GM18519 (cell line): Measurements from ENCODE around the gene GSTM3.
"Not testable (repeated sequence)": the region's sequence is repeated elsewhere in the genome, so short reads cannot be mapped to it uniquely, and the experiment has no call there.

Experiments
- ATAC-seq: cut with Tn5 transposase; IDR thresholded peaks from one replicate; pipeline ENCODE4 v1.9.1; 2021; ENCODE audit warnings: mild to moderate bottlenecking, moderate library complexity; ENCODE audit not compliant: unreplicated experiment, low FRiP score

GSTM3 gene

DNA sequence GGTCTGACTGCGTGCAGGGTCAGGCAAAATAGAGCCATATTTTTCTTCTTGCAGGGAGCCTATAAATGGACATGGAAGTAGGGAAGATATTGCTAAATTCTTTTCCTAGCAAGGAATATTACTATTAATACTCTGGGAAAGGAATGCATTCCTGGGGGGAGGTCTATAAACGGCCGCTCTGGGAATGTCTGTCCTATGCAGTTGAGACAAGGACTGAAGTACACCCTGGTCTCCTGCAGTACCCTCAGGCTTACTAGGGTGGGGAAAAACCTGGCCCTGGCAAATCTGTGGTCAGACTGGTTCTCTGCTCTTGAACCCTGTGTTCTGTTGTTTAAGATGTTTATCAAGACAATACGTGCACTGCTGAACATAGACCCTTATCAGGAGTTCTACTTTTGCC lies 31.9 kb downstream of the GSTM3 start:
- not testable (repeated sequence) for ATAC-seq

DNA sequence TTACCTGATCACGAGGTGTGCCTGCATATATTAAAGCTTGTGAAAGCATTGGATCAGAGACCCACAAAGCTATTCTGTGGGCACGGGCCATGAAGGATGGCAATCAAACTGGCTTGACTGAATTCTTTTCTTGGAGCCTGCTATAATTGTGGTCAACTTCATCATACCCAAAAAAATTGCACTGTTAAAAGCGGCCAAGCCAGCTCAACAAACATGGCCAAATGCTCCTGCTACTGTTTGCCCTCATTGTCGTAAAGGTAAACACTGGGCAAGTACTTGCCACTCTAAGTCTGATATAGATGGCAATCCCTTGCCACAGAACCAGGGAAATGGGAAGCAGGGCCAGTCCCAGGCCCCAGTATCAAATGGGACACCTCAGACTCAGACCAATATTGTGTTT lies 35.4 kb downstream of the GSTM3 start:
- ATAC-seq = no peak

DNA sequence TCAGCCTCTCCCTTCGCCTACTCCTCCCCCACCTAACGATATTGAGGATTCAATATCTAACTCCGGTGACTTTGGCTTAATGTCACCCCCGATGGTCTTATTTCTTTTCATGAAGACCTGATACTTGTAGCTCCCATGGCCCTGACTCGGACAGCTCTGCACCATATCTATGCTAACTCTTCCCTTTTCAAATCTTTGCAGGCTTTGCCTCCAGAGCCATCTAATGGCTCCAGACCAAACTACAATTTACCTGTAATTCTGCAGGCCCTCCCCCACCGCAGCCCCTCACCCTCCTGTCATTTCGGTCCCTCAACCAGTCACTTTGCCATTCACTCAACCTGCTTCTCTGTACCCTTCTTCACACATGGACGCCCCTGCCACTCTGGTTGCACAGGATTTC lies 36.7 kb downstream of the GSTM3 start:
- ATAC-seq = no peak

DNA sequence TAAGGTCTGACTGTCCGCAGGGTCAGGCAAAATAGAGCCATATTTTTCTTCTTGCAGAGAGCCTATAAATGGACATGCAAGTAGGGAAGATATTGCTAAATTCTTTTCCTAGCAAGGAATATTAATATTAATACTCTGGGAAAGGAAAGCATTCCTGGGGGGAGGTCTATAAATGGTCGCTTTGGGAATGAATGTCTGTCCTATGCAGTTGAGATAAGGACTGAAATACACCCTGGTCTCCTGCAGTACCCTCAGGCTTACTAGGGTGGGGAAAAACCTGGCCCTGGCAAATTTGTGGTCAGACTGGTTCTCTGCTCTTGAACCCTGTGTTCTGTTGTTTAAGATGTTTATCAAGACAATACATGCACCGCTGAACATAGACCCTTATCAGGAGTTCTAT lies 37.9 kb downstream of the GSTM3 start:
- ATAC-seq = not testable (repeated sequence)

DNA sequence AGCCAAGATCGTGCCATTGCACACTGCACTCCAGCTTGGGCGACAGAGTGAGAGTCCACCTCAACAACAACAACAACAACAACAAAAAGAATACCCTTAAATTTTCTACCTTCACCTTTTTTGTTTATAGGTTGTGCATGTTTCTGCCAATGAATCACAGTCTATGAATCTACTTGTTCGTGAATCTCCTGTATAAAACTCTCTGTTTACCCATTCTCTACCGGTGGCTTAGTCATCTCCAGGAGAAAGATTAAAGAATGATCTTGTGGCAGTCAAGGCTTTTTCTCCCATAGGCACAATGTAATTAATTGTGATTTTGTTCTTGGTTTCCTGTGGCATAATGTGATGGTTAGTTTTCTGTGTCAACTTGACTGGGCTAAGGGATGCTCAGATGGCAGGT lies 43.0 kb downstream of the GSTM3 start:
- not testable (repeated sequence) for ATAC-seq

DNA sequence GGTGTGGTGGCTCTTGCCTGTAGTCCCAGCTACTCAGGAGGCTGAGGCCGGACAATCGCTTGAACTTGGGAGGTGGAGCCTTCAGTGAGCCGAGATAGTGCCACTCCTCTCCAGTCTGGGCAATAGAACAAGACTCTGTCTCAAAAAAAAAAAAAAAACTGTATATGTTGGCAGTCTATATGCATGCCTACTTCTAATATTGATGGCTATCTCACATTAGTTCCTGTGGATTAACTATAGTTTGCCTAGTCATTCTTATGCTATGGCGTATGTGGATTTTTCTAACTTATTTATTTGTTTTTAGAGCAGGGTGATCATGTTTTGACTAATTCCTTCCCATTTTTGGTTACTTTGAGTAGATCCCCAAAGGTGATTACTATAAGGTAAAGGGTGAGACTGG lies 43.8 kb downstream of the GSTM3 start:
- ATAC-seq = no peak

DNA sequence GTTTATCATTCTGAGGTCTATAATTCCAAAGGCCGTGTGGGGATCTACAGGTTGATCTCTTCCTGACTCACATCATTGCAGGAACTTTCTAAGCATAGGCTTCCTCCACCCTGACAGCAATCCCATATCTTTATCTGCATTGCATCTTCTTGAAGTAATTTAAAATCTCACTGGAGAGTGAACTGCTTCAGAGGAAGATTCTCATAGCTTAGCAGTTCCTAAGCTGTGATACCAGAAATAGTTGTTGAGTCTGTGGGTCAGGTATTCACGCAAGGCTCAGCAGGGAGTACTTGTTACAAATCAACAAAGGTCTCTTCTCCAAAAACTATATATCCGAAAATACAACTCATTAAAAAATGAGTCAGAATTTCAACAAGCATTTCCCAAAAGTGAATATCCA lies 45.7 kb downstream of the GSTM3 start:
- not testable (repeated sequence) for ATAC-seq

DNA sequence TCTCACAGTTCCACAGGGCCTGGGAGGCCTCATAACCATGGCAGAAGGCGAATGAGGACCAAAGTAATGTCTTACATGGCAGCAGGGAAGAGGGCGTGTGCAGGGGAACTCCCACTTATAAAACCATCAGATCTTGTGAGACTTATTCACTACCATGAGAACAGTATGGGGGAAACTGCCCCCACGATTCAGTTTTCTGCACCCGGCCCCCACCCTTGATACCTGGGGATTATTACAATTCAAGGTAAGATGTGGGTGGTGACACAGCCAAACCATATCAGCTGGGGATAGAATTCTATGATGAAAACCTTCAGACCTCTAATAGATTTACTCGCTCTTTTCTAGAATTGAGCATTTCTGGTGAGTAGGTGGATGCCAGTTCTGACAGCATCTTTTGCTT lies 46.4 kb downstream of the GSTM3 start:
- ATAC-seq = not testable (repeated sequence)

DNA sequence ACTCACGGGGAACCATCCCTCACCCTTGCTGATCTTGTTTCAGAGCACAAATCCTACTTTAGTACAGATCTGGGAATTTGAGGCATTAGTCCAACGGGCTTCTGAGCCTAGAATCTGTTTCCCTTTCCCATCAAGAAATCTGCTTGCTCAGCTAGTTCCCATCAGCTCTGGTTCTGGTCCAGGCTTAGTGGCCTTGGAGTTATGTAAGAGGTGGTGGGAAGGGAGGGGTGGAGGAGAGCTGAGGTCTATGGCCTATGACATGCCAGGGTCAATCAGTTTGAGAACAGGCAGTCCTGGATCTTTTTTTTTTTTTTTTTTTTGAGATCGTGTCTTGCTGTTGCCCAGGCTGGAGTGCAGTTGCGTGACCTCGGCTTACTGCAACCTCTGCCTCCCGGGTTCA lies 49.1 kb downstream of the GSTM3 start:
- no peak for ATAC-seq

DNA sequence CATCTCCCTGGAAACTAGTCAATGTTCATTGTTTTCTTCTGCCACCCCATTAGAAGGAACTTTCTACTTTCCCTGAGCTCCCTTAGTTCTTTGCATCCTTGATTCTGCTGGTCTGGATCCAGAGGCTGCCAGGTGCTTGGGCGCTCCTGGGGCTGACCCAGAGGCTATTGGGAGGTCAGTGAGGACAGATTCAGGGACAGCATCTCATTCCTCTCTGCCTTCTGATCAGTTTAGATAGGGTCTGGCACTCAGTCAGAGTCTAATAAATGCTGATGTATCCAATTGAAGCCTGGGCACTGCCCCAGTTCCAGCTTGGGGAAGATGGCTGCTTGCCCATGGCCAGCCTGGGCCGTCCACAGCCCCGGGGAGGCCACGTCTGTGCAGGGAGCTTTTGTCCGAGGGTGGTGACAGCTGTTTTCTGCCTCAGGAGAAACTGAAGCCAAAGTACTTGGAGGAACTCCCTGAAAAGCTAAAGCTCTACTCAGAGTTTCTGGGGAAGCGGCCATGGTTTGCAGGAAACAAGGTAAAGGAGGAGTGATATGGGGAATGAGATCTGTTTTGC lies 50.9 kb downstream of the GSTM3 start:
- no peak for ATAC-seq

DNA sequence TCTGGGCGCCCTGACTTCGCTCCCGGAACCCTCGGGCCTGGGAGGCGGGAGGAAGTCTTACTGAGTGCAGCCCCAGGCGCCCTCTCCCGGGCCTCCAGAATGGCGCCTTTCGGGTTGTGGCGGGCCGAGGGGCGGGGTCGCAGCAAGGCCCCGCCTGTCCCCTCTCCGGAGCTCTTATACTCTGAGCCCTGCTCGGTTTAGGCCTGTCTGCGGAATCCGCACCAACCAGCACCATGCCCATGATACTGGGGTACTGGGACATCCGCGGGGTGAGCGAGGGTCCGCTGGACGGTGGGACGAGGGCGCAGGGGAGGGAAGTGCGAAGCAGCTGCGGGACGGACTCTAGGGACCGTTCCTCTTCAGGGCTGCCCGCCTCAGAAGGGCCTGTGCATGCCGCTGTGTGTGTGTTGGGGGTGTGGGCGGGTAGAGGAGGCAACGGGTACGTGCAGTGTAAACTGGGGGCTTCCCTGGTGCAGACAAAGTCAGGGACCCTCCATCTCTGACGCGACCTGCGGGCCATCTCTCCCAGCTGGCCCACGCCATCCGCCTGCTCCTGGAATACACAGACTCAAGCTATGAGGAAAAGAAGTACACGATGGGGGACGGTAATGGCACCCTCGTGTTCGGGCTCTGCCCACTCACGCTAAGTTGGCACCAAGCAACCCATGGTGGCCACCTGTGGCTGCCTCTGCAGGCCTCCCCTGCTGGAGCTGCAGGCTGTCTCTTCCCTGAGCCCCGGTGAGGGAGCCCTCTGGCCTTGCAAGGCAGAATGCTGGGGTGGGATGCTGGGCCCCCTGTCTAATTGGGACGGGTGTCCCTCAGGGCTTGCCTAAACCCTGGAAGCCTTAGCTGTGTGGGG lies 53.0 kb downstream of the GSTM3 start, which contains the start of gene GSTM1:
TSS of gene GSTM1 (plus strand) at position 177 of the 859 bp plus-strand sequence. CDS start at position 234, 57 bp downstream.
- peak; percentile 95 for ATAC-seq

DNA sequence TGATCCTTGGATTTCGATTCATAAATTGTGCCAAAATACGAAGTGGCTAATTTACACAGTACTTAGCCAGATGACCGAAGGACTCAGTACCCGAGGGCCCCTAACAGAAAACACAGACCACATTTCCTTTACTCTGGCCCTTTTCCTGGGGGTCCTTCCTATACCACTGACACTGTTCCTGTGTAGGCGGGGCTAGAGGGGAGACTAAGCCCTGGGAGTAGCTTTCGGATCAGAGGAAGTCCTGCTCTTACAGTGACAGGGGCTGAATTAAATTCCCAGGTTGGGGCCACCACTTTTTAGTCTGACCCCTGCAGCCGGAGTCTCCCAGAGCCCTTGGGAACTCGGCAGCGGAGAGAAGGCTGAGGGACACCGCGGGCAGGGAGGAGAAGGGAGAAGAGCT lies 53.7 kb downstream of the GSTM3 start:
- not testable (repeated sequence) for ATAC-seq

DNA sequence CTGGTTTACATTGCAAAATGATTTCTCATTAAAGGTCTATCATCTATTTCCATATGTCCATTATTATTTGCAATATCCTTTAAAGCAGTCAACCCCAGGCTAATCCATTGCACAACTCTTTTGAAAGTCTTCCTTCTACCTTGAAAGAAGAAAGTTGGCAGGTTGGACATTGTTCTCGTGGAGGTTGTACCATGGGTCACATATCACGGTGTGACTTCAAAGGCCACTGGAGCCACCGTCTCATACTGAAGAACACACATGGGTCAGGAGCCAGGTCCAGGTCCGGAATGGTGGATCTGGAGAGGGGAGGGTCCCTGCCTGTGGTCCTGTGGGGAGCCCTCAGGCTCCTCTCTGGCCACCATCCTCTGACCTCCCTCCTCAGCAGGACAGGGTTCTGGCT lies 54.9 kb downstream of the GSTM3 start:
- ATAC-seq = not testable (repeated sequence)

DNA sequence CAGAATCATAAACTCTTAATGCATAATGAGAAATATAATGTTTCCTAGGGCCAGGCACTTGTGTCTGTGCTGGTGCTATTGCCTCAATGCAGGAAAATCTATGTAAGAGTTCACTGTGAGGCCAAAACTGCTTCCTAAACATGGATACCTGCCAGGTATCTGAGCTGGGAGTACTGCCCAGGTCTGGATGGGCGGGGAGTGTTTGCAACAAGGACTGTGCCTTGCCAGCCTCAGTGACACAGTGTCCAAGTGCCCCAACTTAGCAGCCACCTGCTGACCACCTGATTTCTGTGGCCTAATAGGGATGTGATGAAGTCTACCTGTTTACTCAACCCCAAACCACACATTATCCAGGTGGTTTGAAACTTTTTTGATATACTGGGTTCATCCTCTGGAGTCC lies 55.4 kb downstream of the GSTM3 start:
- ATAC-seq = not testable (repeated sequence)

DNA sequence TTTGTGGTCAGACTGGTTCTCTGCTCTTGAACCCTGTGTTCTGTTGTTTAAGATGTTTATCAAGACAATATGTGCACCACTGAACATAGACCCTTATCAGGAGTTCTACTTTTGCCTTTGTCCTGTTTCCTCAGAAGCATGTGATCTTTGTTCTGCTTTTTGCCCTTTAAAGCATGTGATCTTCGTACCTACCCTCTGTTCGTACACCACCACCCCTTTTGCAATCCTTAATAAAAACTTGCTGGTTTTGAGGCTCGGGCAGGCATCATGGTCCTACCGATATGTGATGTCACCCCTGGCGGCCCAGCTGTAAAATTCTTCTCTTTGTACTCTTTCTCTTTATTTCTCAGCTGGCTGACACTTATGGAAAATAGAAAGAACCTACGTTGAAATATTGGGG lies 56.1 kb downstream of the GSTM3 start:
- not testable (repeated sequence) for ATAC-seq
